Mesothelial cell of epicardium (in vitro differentiated cells): ENCODE data around the gene CATSPER1. TPM values are rescaled to one million over a fixed set of nuclear protein-coding genes. Genes with fewer than 3 reads are reported as not detected.

Experiments
- DNase-seq, 2 experiments: peaks; one replicate each; pipeline ENCODE4 v3.0.0; 2021; ENCODE audit warnings: low spot score in 2 of 2; ENCODE audit not compliant: unreplicated experiment in 2 of 2
- H3K27ac Mint-ChIP-seq: 2 replicates; pipeline ENCODE4 v1.8.0; 2021; ENCODE audit warnings: mixed read lengths
- H3K27me3 Mint-ChIP-seq: 2 replicates; pipeline ENCODE4 v1.8.0; 2021; ENCODE audit warnings: low read depth, mixed read lengths
- H3K36me3 Mint-ChIP-seq: 2 replicates; pipeline ENCODE4 v1.8.0; 2021; ENCODE audit warnings: mixed read lengths
- H3K4me1 Mint-ChIP-seq: 2 replicates; pipeline ENCODE4 v1.8.0; 2021; ENCODE audit warnings: mixed read lengths
- H3K4me3 Mint-ChIP-seq: 2 replicates; pipeline ENCODE4 v1.8.0; 2021; ENCODE audit warnings: mild to moderate bottlenecking, moderate library complexity, mixed read lengths
- H3K9me3 Mint-ChIP-seq: 2 replicates; pipeline ENCODE4 v1.8.0; 2021; ENCODE audit warnings: mixed read lengths
- CTCF ChIP-seq: fragments of 200-600 bp; sonication (generic); IDR thresholded peaks from one replicate; pipeline ENCODE4 v1.5.0; 2021; ENCODE audit warnings: antibody characterized with exemption; ENCODE audit not compliant: unreplicated experiment
- total RNA-seq: library from RNA; stranded (reverse); gene quantifications from 3 replicates; pipeline ENCODE4 v1.2.1, GENCODE V29; 2021

The CATSPER1 gene
- total RNA-seq, 1 donor from 2014 or later: not detected

- no peak overlapping the region for H3K4me3 Mint-ChIP-seq
- no peaks in the 10 kb centered on the region for H3K36me3 Mint-ChIP-seq
- H3K27ac Mint-ChIP-seq: no peak overlapping the region
- H3K4me1 Mint-ChIP-seq: peaks cover 4% of the 10 kb centered on the region
- TF ChIP-seq CTCF: no peak
- H3K27me3 Mint-ChIP-seq: peaks cover 15% of the 10 kb centered on the region
- no peak for DNase-seq
- H3K9me3 Mint-ChIP-seq: no peaks in the 10 kb centered on the region
These were observed 5.5 kb downstream of the CATSPER1 start for GRCh38 chr11:66020618-66021357.

GRCh38 chr11:66020212-66020611 lies 6.1 kb downstream of the CATSPER1 start:
- Mint-ChIP-seq H3K4me3 (no peak overlapping the region), H3K4me1 (peaks cover 4% of the 10 kb centered on the region), H3K36me3 (no peaks in the 10 kb centered on the region), H3K27me3 (peaks cover 15% of the 10 kb centered on the region), H3K9me3 (no peaks in the 10 kb centered on the region), H3K27ac (no peak overlapping the region)
- no peak for TF ChIP-seq CTCF
- DNase-seq: no peak

- Mint-ChIP-seq H3K4me1 (no peaks in the 10 kb centered on the region), H3K36me3 (no peaks in the 10 kb centered on the region), H3K9me3 (no peaks in the 10 kb centered on the region), H3K27me3 (peaks cover under 1% of the 10 kb centered on the region), H3K4me3 (no peak overlapping the region), H3K27ac (no peak overlapping the region)
- no peak for TF ChIP-seq CTCF
- no peak for DNase-seq
These were observed 9.0 kb downstream of the CATSPER1 start for GRCh38 chr11:66017321-66017720.

GRCh38 chr11:66016793-66017177 lies 9.5 kb downstream of the CATSPER1 start:
- no peak overlapping the region for H3K4me3 Mint-ChIP-seq
- TF ChIP-seq CTCF: no peak
- no peaks in the 10 kb centered on the region for H3K36me3 Mint-ChIP-seq
- no peak overlapping the region for H3K27ac Mint-ChIP-seq
- no peak for DNase-seq
- H3K9me3 Mint-ChIP-seq: no peaks in the 10 kb centered on the region
- H3K27me3 Mint-ChIP-seq: no peaks in the 10 kb centered on the region
- H3K4me1 Mint-ChIP-seq: no peaks in the 10 kb centered on the region

- Mint-ChIP-seq H3K27me3 (peaks cover 2% of the 10 kb centered on the region), H3K27ac (no peak overlapping the region), H3K4me1 (no peaks in the 10 kb centered on the region), H3K4me3 (no peak overlapping the region), H3K36me3 (no peaks in the 10 kb centered on the region), H3K9me3 (no peaks in the 10 kb centered on the region)
- no peak for TF ChIP-seq CTCF
- no peak for DNase-seq
These were observed 10.1 kb downstream of the CATSPER1 start for GRCh38 chr11:66015936-66016792.
